ENCODE measurements around the gene YWHAQ. TPM values are rescaled to one million over a fixed set of nuclear protein-coding genes. Genes with fewer than 3 reads are reported as not detected.

YWHAQ gene
- total and polyA plus RNA-seq, 9 of the 15 experiments (the other 6 are each of a cell fraction or from before 2014, with no cell fraction given): 63.1 to 359 (median 203) TPM

DNA sequence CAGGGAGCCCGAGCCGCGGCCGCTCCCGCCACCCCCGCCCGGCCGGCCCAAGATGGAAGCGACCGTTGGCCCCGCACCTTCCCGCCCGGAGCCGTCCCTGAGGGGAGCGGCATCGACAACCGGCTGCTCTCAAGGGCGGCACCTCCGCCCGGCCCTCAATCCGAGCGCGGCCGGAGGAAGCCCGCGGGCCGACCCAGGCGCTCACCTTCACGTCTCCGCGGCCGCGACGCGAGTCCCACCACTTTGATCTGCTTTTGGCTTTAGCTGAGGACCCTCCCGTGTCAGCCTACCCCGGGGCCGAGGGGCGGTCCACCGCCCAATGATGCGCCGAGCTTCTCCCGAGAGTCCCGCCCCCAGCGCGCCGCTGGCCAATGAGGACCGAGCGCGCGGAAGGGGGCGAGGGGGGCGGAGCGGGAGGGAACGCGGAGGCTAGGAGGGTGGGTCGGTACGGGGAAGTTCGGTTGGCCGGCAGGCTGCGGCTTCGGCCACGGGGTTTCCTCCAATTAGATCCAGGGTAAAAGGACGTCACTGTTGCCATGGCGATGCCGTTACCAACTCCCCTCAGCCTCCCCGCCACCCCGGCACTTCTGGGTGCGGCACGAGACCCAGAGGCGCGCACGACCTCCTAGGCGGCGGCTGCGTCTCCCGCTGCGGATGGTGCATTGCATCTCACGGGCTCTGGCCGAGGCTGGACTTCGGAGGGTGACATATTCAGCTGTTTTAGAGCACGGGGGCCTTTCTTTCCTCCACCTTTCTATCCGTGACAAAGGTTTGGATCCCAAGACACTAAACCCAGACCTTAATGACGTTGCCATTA is at the start of gene YWHAQ (continued):
- no peak for TF ChIP-seq ZHX1 (conservative IDR thresholded peaks at IDR 0.05; ENCODE audit: low read length)
- no peak for TF ChIP-seq CEBPG (CRISPR knock-in tag; IDR thresholded peaks at IDR 0.05)
- TF ChIP-seq CEBPG (tag; conservative IDR thresholded peaks at IDR 0.05 in 1 of 2, IDR thresholded peaks at IDR 0.05 in 1 of 2): no peak
- no peak for TF ChIP-seq SNAPC5 (CRISPR knock-in tag; IDR thresholded peaks at IDR 0.05)
- no peak for TF ChIP-seq AFF1 (IDR thresholded peaks at IDR 0.05; ENCODE audit: low read depth in 1 of 2, partially characterized antibody in 2 of 2)
- TF ChIP-seq RFX1 (IDR thresholded peaks at IDR 0.05): peak; percentile 98
- TF ChIP-seq, protein P1, sequence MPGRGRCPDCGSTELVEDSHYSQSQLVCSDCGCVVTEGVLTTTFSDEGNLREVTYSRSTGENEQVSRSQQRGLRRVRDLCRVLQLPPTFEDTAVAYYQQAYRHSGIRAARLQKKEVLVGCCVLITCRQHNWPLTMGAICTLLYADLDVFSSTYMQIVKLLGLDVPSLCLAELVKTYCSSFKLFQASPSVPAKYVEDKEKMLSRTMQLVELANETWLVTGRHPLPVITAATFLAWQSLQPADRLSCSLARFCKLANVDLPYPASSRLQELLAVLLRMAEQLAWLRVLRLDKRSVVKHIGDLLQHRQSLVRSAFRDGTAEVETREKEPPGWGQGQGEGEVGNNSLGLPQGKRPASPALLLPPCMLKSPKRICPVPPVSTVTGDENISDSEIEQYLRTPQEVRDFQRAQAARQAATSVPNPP (IDR thresholded peaks at IDR 0.05; ENCODE audit: borderline replicate concordance, insufficient read depth, insufficient read length): no peak
- no peak; the same call in 1 of the 2 replicates for TF ChIP-seq ZBTB1 (CRISPR knock-in tag; IDR thresholded peaks at IDR 0.05; ENCODE audit: borderline replicate concordance, low read depth)
- peak; percentile 94 for TF ChIP-seq MXI1 (IDR thresholded peaks at IDR 0.05; ENCODE audit: low read depth, low read length)
- no peak for TF ChIP-seq ZBTB17 (CRISPR knock-in tag; IDR thresholded peaks at IDR 0.05)
- TF ChIP-seq, protein P2, sequence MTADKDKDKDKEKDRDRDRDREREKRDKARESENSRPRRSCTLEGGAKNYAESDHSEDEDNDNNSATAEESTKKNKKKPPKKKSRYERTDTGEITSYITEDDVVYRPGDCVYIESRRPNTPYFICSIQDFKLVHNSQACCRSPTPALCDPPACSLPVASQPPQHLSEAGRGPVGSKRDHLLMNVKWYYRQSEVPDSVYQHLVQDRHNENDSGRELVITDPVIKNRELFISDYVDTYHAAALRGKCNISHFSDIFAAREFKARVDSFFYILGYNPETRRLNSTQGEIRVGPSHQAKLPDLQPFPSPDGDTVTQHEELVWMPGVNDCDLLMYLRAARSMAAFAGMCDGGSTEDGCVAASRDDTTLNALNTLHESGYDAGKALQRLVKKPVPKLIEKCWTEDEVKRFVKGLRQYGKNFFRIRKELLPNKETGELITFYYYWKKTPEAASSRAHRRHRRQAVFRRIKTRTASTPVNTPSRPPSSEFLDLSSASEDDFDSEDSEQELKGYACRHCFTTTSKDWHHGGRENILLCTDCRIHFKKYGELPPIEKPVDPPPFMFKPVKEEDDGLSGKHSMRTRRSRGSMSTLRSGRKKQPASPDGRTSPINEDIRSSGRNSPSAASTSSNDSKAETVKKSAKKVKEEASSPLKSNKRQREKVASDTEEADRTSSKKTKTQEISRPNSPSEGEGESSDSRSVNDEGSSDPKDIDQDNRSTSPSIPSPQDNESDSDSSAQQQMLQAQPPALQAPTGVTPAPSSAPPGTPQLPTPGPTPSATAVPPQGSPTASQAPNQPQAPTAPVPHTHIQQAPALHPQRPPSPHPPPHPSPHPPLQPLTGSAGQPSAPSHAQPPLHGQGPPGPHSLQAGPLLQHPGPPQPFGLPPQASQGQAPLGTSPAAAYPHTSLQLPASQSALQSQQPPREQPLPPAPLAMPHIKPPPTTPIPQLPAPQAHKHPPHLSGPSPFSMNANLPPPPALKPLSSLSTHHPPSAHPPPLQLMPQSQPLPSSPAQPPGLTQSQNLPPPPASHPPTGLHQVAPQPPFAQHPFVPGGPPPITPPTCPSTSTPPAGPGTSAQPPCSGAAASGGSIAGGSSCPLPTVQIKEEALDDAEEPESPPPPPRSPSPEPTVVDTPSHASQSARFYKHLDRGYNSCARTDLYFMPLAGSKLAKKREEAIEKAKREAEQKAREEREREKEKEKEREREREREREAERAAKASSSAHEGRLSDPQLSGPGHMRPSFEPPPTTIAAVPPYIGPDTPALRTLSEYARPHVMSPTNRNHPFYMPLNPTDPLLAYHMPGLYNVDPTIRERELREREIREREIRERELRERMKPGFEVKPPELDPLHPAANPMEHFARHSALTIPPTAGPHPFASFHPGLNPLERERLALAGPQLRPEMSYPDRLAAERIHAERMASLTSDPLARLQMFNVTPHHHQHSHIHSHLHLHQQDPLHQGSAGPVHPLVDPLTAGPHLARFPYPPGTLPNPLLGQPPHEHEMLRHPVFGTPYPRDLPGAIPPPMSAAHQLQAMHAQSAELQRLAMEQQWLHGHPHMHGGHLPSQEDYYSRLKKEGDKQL (CRISPR knock-in tag; IDR thresholded peaks at IDR 0.05; ENCODE audit: borderline replicate concordance): no peak

Data from K562 (cell line).